GM19455 (cell line): ENCODE measurements around the gene APOC4.
"Not testable (repeated sequence)": the region's sequence is repeated elsewhere in the genome, so short reads cannot be mapped to it uniquely, and the experiment has no call there.

ENCODE experiments used
- ATAC-seq: cut with Tn5 transposase; IDR thresholded peaks from one replicate; pipeline ENCODE4 v1.9.1; 2021; ENCODE audit not compliant: unreplicated experiment

The APOC4 gene

GRCh38 chr19:44942067-44942571, at the start of gene APOC4:
Gene APOC4, plus strand, starts transcription at chr19:44942237. Its CDS starts 41 bp downstream, at chr19:44942278.
- ATAC-seq: no peak

DNA sequence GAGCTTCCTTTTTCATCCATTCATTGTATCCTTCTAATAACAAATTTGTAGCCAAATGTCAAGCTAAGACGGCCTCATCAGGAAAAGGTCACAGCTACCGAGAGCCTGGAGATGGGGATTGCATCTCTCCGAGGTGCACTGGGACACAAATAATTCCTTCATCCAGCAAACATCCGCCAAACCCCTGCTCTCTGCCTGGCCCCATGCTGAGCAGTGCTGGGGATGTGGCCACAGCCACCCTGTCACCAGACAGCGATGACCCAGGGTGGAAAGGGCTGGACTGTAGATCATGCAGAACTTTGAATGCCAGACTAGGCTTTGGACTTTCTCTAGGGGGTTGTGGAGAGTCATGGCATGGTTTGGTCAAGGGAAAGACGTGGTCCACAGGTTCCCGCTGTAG, 49.1 kb upstream of the APOC4 start:
- ATAC-seq: no peak

DNA sequence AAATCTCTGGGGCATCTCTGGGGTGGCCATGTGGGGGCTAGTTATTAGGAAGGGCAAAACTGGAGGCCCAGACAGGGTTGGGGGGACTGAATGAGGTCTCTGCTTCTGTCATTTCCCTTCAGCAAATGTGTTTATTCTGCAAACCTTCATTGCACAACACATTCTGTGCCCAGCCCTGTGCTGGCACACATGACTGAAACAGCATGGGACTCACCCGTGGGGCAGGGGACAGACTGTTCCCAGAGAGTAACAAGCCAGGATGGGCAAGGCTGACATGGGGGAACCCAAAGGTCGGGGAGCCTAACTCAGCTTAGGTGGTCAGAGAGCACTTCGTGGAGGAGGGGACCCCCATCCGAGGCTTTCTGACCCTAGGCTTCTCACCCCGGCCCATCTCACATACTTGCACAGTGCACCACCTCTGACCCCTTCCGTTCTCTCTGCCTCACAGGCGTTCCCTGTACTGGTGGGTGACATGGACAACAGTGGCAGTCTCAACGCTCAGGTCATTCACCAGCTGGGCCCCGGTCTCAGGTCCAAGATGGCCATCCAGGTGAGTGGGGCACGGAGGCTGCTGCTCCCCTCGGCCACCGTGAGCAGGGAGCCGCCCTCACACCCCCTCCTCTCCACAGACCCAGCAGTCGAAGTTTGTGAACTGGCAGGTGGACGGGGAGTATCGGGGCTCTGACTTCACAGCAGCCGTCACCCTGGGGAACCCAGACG, 48.5 kb upstream of the APOC4 start:
- ATAC-seq: no peak

- no peak for ATAC-seq
These were observed 48.0 kb upstream of the APOC4 start for GRCh38 chr19:44894052-44894400.

GRCh38 chr19:44894946-44895345, 47.1 kb upstream of the APOC4 start:
- ATAC-seq: no peak

DNA sequence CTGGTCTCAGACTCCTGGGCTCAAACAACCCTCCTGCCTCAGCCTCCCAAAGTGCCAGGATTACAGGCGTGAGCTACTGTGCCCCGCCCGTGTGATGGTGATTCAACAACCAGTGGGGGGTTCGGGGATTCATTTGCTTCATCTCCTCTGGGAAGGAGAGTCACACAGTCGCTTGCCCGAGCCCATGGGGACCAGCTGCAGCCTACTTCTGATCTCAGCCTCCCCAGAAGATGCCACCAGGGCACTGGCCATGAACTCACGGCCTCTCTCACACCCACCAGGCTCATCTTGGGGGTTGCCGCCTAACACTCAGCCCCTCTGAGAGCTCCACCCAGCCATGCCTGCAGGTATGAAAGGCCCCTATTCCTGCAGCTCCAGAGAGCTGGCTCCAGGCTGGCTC, 44.2 kb upstream of the APOC4 start:
- ATAC-seq: no peak

DNA sequence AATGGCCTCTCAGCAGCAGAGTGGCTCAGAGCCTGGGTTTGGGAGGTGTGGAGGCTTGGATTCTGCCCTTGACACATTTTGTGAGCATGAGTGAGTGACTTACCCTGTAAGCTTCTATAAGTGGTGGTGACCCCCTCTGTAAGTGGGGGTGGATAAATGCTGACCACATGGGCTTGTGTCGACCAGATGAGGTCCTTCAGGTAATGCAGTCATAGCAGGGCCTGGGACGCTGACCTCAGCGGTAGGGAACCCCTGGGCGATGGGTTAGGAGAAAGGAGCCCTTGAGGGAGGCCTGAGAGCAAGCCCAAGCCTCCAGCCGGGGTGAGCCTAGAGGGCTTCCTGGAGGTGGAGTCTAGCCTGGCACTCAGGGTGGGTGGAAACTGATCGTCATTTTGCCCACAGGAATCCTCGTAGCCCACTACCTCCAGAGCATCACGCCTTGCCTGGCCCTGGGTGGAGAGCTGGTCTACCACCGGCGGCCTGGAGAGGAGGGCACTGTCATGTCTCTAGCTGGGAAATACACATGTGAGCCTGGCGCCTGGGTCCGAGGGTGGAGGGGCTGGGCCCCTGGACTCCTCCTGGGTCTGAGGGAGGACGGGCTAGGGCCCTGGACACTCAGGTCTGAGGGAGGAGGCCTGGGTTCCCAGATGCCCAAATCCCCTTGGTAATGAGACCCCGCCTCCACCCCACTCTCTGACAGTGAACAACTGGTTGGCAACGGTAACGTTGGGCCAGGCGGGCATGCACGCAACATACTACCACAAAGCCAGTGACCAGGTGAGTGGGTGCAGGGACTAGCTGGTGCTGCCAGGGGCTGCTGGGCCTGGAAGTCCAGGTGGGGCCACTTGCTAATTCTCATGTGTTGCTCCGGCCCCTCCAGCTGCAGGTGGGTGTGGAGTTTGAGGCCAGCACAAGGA, 41.5 kb upstream of the APOC4 start:
- ATAC-seq: no peak

- ATAC-seq: no peak
These were observed 38.8 kb upstream of the APOC4 start for GRCh38 chr19:44903216-44903601.

- ATAC-seq: no peak
These were observed 38.2 kb upstream of the APOC4 start for GRCh38 chr19:44903602-44904425.

GRCh38 chr19:44904426-44904994, 37.5 kb upstream of the APOC4 start:
- ATAC-seq: no peak

- ATAC-seq: no peak
These were observed 36.4 kb upstream of the APOC4 start, which contains the start of gene APOE for GRCh38 chr19:44905437-44906160. Gene APOE, plus strand, starts transcription at chr19:44905796. Its CDS starts 829 bp downstream, at chr19:44906625.

DNA sequence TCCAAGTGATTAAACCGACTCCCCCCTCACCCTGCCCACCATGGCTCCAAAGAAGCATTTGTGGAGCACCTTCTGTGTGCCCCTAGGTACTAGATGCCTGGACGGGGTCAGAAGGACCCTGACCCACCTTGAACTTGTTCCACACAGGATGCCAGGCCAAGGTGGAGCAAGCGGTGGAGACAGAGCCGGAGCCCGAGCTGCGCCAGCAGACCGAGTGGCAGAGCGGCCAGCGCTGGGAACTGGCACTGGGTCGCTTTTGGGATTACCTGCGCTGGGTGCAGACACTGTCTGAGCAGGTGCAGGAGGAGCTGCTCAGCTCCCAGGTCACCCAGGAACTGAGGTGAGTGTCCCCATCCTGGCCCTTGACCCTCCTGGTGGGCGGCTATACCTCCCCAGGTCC, 34.4 kb upstream of the APOC4 start:
- no peak for ATAC-seq

DNA sequence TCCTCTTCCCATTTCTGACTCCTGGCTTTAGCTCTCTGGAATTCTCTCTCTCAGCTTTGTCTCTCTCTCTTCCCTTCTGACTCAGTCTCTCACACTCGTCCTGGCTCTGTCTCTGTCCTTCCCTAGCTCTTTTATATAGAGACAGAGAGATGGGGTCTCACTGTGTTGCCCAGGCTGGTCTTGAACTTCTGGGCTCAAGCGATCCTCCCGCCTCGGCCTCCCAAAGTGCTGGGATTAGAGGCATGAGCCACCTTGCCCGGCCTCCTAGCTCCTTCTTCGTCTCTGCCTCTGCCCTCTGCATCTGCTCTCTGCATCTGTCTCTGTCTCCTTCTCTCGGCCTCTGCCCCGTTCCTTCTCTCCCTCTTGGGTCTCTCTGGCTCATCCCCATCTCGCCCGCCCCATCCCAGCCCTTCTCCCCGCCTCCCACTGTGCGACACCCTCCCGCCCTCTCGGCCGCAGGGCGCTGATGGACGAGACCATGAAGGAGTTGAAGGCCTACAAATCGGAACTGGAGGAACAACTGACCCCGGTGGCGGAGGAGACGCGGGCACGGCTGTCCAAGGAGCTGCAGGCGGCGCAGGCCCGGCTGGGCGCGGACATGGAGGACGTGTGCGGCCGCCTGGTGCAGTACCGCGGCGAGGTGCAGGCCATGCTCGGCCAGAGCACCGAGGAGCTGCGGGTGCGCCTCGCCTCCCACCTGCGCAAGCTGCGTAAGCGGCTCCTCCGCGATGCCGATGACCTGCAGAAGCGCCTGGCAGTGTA, 33.8 kb upstream of the APOC4 start:
- ATAC-seq: no peak

GRCh38 chr19:44908836-44909261, 33.2 kb upstream of the APOC4 start:
- ATAC-seq: no peak

GRCh38 chr19:44909775-44910174, 32.3 kb upstream of the APOC4 start:
- ATAC-seq: no peak

- not testable (repeated sequence) for ATAC-seq
These were observed 30.1 kb upstream of the APOC4 start for GRCh38 chr19:44911896-44912295.

GRCh38 chr19:44912854-44913253, 29.2 kb upstream of the APOC4 start:
- no peak for ATAC-seq

DNA sequence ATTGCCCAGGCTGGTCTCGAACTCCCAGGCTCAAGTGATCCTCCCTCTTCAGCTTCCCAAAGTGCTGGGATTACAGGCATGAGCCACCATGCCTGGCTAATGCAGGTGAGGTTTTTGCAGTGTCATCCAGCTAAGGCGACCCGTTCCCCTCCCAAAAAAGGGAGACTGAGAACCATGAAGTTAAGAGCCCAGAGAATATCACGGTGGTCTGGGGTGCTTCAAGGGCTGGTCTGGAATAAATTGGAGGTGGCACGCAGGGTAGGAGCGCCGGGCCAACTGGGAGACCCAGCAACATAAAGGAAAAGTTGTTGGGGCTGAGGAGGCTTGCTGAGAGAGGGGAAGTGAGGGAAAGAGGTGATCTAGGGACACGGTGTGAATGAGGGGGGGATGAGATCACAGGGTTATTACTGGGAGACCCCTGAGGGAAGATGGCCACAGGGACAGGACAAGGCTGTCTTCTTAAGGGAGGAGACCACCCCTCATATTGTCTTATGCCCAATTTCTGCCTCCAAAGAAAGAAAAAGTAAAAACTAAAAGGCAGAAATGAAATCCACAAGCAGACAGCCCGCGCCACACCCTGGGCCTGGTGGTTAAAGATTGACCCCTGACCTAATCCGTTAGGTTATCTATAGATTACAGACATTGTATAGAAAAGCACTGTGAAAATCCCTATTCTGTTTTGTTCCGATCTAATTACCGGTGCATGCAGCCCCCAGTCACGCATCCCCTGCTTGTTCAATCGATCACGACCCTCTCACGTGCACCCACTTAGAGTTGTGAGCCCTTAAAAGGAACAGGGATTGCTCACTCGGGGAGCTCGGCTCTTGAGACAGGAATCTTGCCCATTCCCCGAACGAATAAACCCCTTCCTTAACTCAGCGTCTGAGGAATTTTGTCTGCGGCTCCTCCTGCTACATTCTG, 28.3 kb upstream of the APOC4 start:
- not testable (repeated sequence) for ATAC-seq
